Glutamatergic neuron (in vitro differentiated cells): ENCODE results near the gene TTLL1. TPM values are rescaled to one million over a fixed set of nuclear protein-coding genes. Genes with fewer than 3 reads are reported as not detected.
"Not testable (repeated sequence)": the region's sequence is repeated elsewhere in the genome, so short reads cannot be mapped to it uniquely, and the experiment has no call there.

Source experiments
- DNase-seq: peaks from one replicate; pipeline ENCODE4 v3.0.0; 2022
- H3K27ac Mint-ChIP-seq: one replicate; pipeline ENCODE4 v1.8.0; 2020; ENCODE audit warnings: mild to moderate bottlenecking, mixed read lengths, inconsistent platforms; ENCODE audit not compliant: unreplicated experiment
- H3K27me3 Mint-ChIP-seq: one replicate; pipeline ENCODE4 v1.8.0; 2020; ENCODE audit warnings: mild to moderate bottlenecking, moderate library complexity, mixed read lengths, inconsistent platforms; ENCODE audit not compliant: unreplicated experiment
- H3K36me3 Mint-ChIP-seq: one replicate; pipeline ENCODE4 v1.8.0; 2020; ENCODE audit warnings: mild to moderate bottlenecking, mixed read lengths, inconsistent platforms; ENCODE audit not compliant: unreplicated experiment
- H3K4me1 Mint-ChIP-seq: one replicate; pipeline ENCODE4 v1.8.0; 2020; ENCODE audit warnings: mild to moderate bottlenecking, low read depth, mixed read lengths, inconsistent platforms; ENCODE audit not compliant: unreplicated experiment
- H3K4me3 Mint-ChIP-seq: one replicate; pipeline ENCODE4 v1.8.0; 2020; ENCODE audit warnings: mild to moderate bottlenecking, mixed read lengths, inconsistent platforms; ENCODE audit not compliant: unreplicated experiment
- H3K9me3 Mint-ChIP-seq: one replicate; pipeline ENCODE4 v1.8.0; 2020; ENCODE audit warnings: mild to moderate bottlenecking, moderate library complexity, mixed read lengths, inconsistent platforms; ENCODE audit not compliant: unreplicated experiment
- total RNA-seq: library from RNA; stranded (reverse); fragmentation: NEBNext Ultra II Directional; extraction: Animal tissue kit (Norgen Biotek cat#: 25700); gene quantifications from one replicate; pipeline ENCODE4 v1.2.1, GENCODE V29; 2021; ENCODE audit not compliant: unreplicated experiment
- TF ChIP-seq, protein P1 (sequence below): fragments of 200-600 bp; sonication (generic); IDR thresholded peaks from one replicate; pipeline ENCODE4 v1.5.0; 2021; ENCODE audit not compliant: partially characterized antibody, unreplicated experiment

TTLL1 gene
- total RNA-seq, 1 donor from 2014 or later: 22.0 TPM

DNA sequence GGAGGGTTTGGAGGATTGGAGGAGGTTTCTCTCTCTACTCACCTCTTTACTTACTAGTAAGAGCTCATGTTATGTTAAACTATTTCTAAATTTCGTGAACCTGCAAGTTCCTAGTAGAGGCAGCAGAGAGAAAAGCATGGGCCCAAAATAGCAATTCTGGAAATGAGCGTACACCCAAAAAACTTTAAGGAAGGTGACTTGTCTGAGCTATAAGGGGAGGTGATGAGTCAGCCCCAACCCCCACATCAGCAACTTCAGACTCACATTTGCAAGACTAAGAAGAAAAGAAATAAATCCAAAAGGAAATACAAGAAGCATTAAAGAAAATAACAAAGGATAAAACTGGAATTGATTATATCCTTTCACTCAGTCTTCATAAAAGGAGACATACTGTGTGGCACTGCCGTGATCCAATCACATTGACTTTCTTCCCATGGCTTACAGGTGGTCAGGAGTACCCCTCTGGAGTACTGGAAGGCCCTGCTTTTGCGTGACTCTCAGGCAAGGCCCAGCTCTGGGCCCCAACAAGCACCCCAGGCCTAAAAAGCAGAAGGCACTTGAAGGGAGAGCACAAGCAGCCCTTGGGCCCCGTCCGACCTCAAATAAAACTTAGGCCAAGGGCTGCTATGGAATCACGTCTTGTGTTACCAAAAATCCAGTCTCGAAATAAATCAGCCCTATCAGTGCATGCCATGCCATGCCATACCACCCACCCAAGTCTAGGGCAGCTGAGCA lies 88.6 kb downstream of the TTLL1 start:
- Mint-ChIP-seq H3K4me1 (peaks cover 25% of the 10 kb centered on the region), H3K4me3 (no peak overlapping the region), H3K9me3 (peaks cover 4% of the 10 kb centered on the region), H3K27ac (no peak overlapping the region), H3K27me3 (no peaks in the 10 kb centered on the region), H3K36me3 (no peaks in the 10 kb centered on the region)
- DNase-seq: no peak
- TF ChIP-seq, protein P1, sequence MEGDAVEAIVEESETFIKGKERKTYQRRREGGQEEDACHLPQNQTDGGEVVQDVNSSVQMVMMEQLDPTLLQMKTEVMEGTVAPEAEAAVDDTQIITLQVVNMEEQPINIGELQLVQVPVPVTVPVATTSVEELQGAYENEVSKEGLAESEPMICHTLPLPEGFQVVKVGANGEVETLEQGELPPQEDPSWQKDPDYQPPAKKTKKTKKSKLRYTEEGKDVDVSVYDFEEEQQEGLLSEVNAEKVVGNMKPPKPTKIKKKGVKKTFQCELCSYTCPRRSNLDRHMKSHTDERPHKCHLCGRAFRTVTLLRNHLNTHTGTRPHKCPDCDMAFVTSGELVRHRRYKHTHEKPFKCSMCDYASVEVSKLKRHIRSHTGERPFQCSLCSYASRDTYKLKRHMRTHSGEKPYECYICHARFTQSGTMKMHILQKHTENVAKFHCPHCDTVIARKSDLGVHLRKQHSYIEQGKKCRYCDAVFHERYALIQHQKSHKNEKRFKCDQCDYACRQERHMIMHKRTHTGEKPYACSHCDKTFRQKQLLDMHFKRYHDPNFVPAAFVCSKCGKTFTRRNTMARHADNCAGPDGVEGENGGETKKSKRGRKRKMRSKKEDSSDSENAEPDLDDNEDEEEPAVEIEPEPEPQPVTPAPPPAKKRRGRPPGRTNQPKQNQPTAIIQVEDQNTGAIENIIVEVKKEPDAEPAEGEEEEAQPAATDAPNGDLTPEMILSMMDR: no peak

DNA sequence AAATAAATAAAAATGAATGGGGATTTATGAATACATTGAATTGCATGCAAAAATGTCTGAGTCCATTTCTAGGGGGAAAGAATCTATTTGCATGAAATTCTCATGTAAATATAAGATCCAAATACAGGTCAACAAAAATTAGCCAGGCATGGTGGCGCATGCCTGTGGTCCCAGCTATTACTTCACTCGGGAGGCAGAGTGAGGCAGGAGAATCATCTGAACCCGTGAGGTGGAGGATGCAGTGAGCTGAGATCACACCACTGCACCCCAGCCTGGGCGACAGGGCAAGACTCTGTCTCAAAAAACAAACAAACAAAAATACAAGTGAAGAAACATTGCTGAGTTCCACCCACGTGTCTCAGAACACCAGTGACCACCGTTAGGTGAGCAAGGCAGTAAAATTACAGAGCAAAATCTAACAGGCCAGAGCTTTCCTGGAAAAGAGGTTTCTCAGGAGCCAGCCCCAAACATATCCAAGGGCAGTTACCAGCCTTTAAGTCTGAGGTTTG lies 91.6 kb downstream of the TTLL1 start:
- peaks cover 10% of the 10 kb centered on the region for H3K4me1 Mint-ChIP-seq
- TF ChIP-seq, protein P1: no peak
- H3K27ac Mint-ChIP-seq: no peak overlapping the region
- no peak for DNase-seq
- no peak overlapping the region for H3K4me3 Mint-ChIP-seq
- H3K36me3 Mint-ChIP-seq: no peaks in the 10 kb centered on the region
- peaks cover 4% of the 10 kb centered on the region for H3K9me3 Mint-ChIP-seq
- no peaks in the 10 kb centered on the region for H3K27me3 Mint-ChIP-seq

DNA sequence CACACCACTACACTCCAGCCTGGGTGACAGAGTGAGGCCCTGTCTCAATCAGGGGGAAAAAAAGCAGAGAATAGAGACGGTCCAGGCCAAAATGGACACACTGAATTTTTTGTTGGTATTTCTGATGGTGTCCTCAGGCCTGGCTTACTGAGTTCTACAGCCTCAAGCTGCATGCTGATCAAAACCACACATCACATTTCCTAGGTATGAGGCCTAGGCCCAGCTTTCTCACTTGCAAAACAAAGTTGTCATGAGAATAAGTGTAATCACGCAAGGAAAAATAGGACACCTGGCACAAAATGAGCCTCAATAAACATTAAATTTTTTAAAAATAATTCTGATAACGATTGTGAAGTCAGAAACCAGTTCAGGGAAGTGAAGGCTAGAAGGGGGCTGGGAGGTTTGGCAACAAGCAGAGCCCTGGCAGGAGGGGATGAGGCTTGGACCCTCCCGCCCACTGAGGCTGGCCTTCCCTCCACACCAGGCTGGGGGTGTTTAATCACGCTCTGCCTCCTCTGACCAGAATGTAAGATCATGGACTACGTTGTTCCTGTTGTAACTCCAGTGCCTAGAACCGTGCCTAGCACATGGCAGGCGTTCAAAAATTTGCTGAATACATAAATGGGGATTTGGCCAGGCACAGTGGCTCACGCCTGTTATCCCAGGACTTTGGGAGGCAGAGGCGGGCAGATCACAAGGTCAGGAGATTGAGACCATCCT lies 92.4 kb downstream of the TTLL1 start:
- Mint-ChIP-seq H3K27ac (no peak overlapping the region), H3K4me3 (no peak overlapping the region), H3K4me1 (peaks cover 7% of the 10 kb centered on the region), H3K9me3 (peaks cover 2% of the 10 kb centered on the region), H3K27me3 (no peaks in the 10 kb centered on the region), H3K36me3 (no peaks in the 10 kb centered on the region)
- TF ChIP-seq, protein P1: no peak
- no peak for DNase-seq

- not testable (repeated sequence) for H3K4me1 Mint-ChIP-seq, H3K36me3 Mint-ChIP-seq, H3K27me3 Mint-ChIP-seq, DNase-seq, H3K4me3 Mint-ChIP-seq, H3K27ac Mint-ChIP-seq, H3K9me3 Mint-ChIP-seq
Measured at GRCh38 chr22:42995654-42996053, 93.5 kb downstream of the TTLL1 start.

- H3K36me3 Mint-ChIP-seq: no peaks in the 10 kb centered on the region
- DNase-seq: no peak
- TF ChIP-seq, protein P1: no peak
- no peak overlapping the region for H3K27ac Mint-ChIP-seq
- H3K4me1 Mint-ChIP-seq: no peaks in the 10 kb centered on the region
- H3K4me3 Mint-ChIP-seq: no peak overlapping the region
- peaks cover 2% of the 10 kb centered on the region for H3K27me3 Mint-ChIP-seq
- peaks cover 2% of the 10 kb centered on the region for H3K9me3 Mint-ChIP-seq
Measured at GRCh38 chr22:42994917-42995562, 94.2 kb downstream of the TTLL1 start.
